HG03039 (cell line): ENCODE results near the gene TEX19.
"Not testable (repeated sequence)": the region's sequence is repeated elsewhere in the genome, so short reads cannot be mapped to it uniquely, and the experiment has no call there.

ENCODE experiments used
- ATAC-seq: cut with Tn5 transposase; IDR thresholded peaks from one replicate; pipeline ENCODE4 v1.9.1; 2021; ENCODE audit warnings: mild to moderate bottlenecking, moderate library complexity; ENCODE audit not compliant: unreplicated experiment

TEX19 gene

DNA sequence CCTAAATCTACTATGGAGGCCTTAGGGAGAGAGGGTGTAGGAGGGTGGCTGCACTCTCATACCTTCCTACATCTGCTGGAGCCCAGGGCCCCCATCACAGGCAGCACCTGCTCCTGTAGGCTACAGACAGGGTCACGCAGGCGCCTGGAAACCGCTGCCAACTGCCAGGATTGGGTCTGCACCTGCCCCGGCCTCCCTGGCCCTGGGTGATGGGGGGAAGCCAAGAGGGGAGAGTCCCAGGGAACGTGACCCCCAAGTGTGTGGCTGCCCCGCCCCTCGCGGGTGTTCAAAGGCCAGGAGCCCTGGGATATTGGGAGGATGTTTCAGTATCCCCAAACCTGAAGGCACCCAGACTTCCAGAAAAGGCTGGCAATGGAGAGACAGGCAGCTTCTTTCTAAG, 5.6 kb upstream of the TEX19 start:
- ATAC-seq: no peak

DNA sequence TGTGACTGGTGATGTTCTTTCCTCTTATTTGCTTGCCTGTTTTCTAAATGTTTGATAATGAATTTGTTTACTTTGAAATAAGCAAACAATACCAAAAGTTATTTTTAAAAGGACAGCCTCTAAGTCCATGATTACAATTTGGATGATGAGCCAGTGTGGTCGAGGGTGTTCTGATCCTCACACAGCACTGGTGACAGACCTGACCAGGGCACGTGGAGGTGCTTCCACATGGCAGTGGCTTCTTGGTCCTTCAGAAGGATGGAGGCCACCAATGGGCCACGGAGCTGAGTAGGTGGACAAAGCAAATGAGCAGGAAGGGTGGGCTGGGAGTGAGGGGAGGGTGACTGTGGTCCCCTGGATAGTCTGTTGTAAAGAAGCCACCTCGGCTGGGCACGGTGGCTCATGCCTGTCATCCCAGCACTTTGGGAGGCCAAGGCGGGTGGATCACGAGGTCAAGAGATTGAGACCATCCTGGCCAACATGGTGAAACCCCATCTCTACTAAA, 4.2 kb upstream of the TEX19 start:
- ATAC-seq: no peak

DNA sequence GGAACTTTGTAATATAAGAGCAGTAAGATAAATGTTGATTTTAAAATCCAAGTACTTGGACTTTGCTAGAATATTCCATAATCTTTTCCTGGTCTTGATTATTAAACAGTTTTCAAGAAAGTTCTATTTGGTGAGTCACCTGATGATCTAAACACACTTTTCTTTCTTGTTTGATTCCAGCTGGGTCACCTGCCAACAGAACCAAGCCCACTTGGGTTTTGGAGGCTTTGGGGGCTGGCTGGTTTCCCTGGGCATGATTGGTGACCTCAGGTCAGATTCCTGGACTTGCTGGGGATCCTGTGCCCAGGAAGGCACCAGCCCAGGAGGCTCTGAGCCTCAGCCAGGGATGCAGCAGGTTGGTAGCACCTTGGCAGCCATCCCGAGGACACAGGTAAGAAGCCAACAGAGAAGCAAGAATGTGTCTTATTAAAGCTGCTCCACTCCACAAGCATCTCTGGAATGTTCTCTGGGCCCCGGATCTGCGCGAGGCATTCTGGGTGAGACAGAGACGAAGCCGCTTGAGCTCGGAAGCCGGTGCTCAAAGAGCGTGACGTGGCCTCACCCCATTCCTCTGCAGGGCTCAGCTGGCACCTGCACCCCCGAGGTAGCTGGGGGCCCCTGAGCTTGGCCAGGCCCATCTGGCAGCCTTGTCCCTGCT, 3.1 kb upstream of the TEX19 start:
- ATAC-seq: no peak

DNA sequence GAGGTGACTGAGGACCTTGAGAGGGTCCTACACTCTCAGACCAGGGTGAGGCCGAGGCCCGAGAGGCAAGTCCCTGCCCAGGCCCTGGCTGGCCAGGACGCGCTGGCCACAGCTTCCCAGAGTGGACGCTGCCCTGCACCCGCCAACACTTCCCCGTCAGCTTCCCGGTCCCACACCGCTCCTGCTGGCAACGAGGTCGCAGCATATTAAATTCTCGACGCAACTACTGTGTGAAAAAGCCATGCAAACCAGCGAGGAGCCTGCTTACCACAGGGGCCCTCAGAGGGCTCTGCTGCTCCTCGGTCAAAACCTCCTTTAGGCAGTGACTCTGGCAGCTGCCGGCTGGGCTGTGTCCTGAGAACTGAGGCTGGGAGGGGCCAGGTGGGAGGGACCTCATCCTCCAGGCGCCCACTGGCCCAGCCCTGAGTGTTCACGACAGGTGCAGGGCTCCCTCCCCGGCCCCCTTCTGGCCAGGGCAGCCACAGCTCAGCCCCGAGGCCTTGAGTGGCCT, 2.1 kb upstream of the TEX19 start:
- ATAC-seq: no peak

DNA sequence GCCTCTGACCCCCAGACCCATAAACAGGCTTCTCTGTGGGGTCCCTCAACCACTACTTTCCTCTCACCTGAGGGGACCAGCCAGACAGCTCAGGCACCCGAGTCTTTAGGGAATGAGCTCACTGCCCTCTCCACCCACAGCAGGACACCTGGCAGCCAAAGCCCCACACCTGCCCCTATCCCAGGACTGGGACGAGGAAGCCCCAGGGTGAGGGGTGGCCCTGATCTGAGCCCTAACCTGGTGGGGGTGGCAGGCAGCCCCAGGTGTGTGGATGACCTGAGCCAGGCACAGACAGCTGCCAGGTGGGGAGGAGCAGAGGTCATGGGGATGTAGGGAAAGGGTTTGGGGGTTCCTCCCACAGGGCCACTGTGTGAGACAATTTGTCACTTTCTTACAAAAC, 1.7 kb upstream of the TEX19 start:
- ATAC-seq: no peak

DNA sequence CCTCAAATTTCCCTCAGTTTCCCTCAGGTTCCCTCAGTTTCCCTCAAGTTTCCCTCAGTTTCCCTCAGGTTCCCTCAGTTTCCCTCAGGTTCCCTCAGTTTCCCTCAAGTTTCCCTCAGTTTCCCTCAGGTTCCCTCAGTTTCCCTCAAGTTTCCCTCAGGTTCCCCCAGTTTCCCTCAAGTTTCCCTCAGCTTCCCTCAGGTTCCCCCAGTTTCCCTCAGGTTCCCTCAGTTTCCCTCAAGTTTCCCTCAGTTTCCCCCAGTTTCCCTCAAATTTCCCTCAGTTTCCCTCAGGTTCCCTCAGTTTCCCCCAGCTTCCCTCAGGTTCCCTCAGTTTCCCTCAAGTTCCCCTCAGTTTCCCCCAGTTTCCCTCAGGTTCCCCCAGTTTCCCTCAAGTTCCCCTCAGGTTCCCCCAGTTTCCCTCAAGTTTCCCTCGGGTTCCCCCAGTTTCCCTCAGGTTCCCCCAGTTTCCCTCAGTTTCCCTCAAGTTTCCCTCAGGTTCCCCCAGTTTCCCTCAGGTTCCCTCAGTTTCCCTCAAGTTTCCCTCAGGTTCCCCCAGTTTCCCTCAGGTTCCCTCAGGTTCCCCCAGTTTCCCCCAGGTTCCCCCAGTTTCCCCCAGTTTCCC, 516 bp downstream of the TEX19 start:
- ATAC-seq: not testable (repeated sequence)

DNA sequence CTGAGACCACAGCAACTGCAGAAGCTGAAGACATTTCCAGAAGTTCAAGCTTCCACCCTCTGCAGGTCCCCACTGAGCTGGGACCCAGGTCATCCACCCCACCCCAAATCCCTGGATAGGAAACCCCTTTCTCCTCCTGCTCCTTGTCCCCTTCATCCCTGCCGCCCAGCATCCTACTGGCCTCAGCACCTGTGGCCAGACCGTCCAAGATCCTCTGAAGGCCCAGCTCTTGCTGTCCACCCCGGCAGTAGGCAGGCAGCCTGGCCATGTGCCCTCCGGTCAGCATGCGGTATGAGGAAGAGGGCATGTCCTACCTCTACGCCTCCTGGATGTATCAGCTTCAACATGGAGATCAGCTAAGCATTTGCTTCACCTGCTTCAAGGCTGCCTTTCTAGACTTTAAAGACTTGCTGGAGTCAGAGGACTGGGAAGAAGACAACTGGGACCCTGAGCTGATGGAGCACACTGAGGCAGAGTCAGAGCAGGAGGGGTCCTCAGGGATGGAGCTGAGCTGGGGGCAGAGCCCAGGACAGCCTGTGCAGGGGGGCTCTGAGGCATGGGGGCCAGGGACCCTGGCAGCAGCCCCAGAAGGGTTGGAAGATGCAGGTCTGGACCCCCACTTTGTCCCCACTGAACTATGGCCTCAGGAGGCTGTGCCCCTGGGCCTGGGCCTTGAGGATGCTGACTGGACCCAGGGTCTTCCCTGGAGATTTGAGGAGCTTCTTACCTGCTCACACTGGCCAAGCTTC, 3.0 kb downstream of the TEX19 start:
- ATAC-seq: no peak

DNA sequence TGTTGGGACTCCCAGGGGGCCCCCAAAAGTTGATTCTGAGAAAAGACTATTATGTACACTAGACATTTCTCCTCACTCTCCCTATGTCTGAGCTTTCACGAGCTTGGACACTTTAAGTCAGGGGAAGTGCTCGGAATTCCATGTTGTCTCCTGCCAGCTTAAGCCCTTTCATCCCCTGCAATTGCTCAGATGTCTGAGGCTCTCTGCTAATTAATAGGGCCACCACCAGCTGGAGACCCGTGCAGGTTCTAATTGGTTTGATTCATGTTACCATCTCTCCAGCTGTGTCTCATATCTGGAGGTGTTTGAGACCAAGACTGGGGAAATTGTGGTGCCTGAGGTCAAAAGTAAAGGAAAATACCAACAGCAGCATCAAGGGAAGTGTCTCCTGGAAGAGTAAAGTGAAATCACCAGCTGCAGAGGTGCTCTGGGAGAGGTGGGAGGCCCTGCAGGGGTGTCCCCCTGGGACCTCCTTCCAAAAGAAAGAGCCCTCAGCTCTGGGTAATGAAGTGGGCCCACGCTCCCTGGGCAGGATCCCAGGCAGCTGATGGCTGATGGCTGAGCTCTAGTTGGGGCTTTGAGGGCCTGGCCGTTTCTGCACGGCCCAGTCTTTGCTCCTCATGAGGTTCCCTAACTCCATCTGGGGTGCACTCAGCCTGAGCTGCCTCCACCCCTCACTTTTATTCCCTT, 6.7 kb downstream of the TEX19 start:
- no peak for ATAC-seq

DNA sequence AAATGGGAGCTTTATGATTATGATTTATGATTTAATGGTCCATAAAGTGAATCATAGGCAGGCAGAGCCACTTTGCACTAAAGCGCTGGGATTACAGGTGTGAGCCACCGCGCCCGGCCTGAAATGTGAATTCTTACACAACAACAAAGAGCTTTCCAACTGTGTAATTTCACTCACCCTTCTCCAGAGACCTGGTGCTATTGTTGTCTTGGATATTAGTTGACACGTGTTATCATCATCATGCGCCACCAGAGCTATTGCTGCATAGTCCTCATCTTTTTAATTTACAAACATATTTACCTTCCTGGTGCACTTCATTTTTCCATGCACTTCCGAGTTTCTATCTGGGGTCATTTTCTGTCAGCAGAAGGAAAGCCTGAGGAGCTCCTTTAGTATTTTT, 7.7 kb downstream of the TEX19 start:
- ATAC-seq: no peak

DNA sequence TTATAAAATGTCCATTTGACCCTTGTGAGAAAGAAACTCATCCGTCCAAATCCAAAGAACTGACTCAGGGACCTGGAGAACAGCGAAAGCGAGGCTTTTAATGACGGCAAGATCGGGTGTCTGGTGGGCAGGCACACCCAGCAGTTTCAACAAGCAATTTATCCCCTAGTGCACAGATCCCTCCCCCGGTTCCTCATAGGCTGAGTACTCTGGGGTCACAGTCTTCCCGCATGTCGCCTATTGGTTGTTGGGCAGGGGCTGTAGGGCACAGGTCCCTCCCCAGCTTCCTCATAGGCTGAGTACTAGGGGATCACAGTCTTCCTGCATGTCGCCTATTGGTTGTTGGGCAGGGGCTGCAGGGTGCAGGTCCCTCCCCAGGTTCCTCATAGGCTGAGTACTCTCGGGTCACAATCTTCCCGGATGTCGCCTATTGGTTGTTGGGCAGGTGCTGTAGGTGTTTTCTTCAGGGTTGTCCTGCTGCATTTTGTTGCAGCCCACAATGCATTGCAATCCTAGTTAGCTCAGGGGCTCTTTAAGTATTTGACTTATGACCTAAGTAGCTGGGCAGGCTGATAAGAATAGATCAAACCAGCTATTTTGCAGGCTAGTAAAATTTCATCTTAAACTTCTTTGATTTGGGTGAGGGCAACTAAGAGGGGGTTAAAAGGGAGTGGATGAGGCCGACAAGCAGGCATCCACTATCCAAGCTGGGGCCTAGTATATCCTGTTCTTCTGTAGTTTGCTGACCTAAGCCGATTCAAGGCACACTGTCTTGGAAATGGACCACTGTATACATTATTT, 8.9 kb downstream of the TEX19 start:
- no peak for ATAC-seq

DNA sequence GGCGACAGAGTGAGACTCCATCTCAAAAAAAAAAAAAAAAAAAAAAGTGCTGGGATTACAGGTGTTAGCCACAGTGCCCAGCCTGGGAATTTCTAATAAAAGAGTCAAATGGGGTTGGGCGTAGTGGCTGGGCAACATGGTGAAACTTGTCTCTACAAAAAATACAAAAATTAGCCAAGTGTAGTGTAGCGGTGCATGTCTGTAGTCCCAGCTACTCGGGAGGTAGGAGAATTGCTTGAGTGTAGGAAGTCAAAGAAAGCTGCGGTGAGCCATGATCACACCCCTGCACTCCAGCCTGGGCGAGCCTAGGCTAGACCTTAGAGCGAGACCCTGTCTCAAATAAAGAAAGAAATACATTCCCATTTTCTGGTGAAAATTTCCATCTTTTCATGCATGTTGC, 10.2 kb downstream of the TEX19 start:
- ATAC-seq: no peak

DNA sequence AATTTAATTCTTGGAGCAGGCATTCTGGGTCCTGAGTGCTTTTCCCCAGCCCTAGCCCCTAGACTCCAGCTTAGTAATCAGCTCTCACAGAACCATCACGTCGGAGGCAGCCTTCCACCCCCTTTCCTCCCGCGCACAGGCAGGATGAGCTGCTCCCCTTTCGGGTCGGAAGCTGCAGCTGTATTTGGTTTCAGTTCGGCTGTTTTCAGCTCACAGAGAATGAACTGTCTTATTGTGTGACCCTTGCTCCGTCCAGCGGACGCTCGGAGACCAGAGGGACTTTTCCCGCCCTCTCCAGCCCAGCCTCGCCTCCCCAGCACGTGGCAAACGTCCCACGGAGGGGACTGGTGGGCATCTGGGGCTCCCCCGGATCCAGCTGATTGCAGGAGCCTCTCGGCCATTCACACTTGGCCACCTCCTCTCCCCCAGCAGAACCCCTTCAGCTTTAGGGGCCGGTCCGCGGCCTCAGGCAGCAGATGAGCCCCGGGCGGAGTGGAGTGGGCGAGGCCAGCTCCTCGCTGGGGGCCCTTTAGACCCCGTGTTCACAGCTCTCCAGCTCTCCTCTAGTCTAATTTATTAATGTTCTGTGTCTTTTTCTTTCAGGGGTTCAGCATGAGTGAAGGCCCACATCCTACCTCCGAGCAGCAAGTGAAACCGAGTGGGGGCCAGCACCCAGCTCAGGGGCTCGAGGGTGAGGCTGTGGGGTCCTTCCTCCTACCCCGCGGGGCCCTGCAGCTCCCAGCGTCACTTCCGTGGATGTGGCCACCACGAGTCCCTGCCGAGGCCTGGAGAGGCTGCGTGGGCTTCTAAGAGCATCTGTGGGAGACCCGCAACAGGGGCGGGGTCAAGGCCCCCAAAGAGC, 11.7 kb downstream of the TEX19 start:
- no peak for ATAC-seq

DNA sequence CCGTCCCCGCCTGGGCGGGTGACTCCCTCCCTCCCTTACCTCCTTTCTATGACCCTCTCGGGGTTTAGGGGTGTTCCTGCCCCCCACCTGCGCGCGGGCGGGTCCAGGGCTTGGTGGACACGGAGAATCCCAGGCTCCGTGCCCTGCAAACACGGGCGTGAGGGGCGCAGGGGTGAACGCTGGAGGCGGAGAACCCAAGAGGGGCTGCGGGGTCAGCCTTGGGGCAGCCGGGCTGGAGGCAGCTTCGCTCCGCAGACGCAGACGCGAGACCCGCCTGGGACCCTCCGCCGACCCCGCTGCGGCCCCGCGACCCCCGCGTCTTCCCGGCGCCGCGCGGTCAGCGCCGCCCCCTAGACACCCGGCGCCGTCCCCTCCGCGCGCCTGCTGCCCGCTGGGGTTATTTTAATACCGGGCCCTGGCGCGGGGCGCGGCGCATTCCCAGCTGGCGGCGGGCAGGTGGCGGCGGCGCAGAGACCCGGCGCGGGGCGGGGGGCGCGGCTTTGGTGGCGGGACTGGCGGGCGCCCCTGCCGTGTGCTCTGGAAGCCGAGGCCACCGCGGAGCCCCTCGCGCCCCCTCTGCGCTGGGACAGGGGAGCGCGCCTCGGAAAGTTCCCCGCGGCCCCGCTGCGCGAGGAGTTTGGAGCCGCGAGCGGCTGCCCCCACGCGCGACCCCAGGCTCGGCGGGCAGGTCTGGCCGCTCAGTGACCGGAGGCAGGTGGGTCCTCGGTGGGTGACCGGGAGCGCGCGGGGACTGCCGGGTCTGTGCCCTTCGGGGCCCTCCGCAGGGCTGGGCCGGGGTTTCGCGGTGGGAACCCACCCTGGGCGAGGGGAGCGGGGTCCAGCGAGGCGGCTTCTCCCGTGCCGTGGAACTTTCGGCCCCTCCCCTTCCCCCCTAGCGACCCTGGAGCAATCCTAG, 12.5 kb downstream of the TEX19 start, which contains the start of gene UTS2R:
UTS2R (plus strand) TSS at position 433 of the 916 bp plus-strand sequence. CDS start 2,560 bp downstream, outside the sequence.
- no peak for ATAC-seq

DNA sequence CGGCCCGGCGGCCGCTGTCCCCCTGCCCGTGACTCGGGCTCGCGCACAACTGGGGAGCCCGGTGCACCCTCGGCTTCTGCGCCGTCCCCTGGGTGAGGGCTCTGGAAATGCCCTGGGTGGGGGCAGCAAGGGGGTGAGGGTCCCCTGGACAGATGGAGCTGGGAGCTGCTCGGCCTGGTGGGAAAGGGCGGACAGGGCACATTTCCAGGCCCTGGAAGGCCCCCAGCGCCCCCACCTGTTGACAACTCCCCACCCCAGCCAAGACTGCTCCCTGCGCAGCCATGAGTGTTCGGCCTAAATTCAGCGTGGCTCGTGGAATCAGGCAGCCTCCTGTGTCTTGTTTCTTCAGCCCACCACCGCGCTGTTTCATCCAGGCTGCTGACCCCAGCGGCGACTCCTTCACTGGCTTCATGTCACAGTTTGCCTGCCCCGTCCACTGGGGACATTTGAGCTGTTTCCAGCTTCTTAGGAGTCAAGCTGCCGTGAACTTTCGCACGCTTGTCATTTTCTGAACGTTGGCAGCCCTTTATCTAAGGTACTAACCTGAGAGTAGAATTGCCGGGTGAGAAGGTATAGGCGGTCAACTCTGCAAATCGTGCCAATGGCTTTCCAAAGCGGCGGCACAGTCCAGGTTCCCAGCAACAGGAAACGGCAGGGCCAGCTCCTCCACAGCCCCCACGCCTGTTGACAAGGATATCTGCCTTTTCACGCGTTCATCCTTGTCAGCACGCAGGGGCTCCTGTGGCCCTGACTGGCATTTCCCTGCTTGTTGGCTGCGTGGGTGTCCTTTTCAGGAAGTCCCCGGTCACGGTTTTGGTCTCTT, 13.4 kb downstream of the TEX19 start:
- no peak for ATAC-seq

DNA sequence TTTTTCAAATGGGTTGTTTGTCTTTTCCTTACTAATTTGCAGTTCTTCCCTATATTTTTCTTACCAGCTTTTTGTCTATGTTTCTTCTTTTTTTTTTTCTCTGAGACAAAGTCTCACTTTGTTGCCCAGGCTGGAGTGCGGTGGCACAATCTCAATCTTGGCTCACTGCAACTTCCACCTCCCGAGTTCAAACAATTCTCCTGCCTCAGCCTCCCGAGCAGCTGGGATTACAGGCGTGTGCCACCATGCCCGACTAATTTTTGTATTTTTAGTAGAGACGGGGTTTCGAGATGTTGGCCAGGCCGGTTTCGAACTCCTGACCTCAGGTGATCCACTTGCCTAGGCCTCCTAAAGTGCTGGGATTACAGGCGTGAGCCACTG, 14.0 kb downstream of the TEX19 start:
- ATAC-seq: not testable (repeated sequence)

DNA sequence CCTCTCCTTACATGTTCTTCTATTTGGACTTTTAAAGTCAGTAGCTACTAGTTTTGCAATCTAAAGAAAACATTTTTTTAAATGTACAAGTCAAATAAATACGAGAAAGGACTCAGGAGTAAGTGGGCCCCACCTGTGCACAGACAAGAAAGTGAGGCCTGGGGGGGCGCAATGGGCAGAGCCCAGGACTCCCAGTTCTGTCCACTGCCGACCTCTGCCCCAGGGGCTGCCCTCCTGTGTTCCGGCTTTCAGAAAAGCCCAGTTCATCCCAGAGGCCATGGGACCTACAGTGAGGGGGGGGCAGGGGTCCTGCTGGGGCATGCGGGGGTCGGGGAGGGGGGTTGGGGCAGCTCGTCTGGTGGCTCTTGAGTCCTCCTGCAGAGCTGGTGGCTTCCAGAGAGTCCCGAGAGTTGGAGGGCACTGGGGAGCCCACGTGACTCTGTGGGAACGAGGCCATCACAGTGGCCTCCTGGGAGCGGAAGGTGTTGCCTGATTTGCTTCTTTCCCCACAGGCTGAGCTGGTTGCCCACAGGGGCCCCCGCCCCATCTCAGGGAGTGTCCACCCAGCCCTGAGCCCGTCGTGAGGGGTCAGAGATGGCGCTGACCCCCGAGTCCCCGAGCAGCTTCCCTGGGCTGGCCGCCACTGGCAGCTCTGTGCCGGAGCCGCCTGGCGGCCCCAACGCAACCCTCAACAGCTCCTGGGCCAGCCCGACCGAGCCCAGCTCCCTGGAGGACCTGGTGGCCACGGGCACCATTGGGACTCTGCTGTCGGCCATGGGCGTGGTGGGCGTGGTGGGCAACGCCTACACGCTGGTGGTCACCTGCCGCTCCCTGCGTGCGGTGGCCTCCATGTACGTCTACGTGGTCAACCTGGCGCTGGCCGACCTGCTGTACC, 14.9 kb downstream of the TEX19 start:
- no peak for ATAC-seq
